GM18526 (cell line): Measurements from ENCODE around the gene CCDC34.
A peak's percentile ranks its signal among the peaks of the same experiment; 100 is the strongest.

Experiments used
- POLR2A ChIP-seq: IDR thresholded peaks from 3 replicates; pipeline ENCODE4 v1.6.1; 2011; ENCODE audit not compliant: insufficient read length; ENCODE audit errors: extremely low read depth

Gene CCDC34

GRCh38 chr11:27362749-27363575 is at the start of gene CCDC34:
TSS of gene CCDC34 (minus strand) at chr11:27363215. CDS start at chr11:27363194, 21 bp downstream.
- peak; percentile 49 for TF ChIP-seq POLR2A

- no peak for TF ChIP-seq POLR2A
Measured at GRCh38 chr11:27412192-27412691, 49.2 kb upstream of the CCDC34 start.

- no peak for TF ChIP-seq POLR2A
Measured at GRCh38 chr11:27411328-27411727, 48.3 kb upstream of the CCDC34 start.

- TF ChIP-seq POLR2A: no peak
Measured at GRCh38 chr11:27410272-27410671, 47.3 kb upstream of the CCDC34 start.

- TF ChIP-seq POLR2A: no peak
Measured at GRCh38 chr11:27409742-27410141, 46.7 kb upstream of the CCDC34 start.

GRCh38 chr11:27409049-27409448 is 46.0 kb upstream of the CCDC34 start:
- no peak for TF ChIP-seq POLR2A

- no peak for TF ChIP-seq POLR2A
Measured at GRCh38 chr11:27408246-27408800, 45.3 kb upstream of the CCDC34 start.

GRCh38 chr11:27406498-27407354 is 43.7 kb upstream of the CCDC34 start:
- TF ChIP-seq POLR2A: no peak

- TF ChIP-seq POLR2A: no peak
Measured at GRCh38 chr11:27405134-27405533, 42.1 kb upstream of the CCDC34 start.

GRCh38 chr11:27404427-27404826 is 41.4 kb upstream of the CCDC34 start:
- TF ChIP-seq POLR2A: no peak

- no peak for TF ChIP-seq POLR2A
Measured at GRCh38 chr11:27403195-27403594, 40.2 kb upstream of the CCDC34 start.

GRCh38 chr11:27402450-27402849 is 39.4 kb upstream of the CCDC34 start:
- no peak for TF ChIP-seq POLR2A

- TF ChIP-seq POLR2A: no peak
Measured at GRCh38 chr11:27401833-27402316, 38.9 kb upstream of the CCDC34 start.

GRCh38 chr11:27401280-27401832 is 38.3 kb upstream of the CCDC34 start:
- TF ChIP-seq POLR2A: no peak

- TF ChIP-seq POLR2A: no peak
Measured at GRCh38 chr11:27398400-27398770, 35.4 kb upstream of the CCDC34 start.
